NK-92 treated with Interleukin-12 subunit alpha and Interleukin-12 subunit beta, amount 100 ng/mL, for 24 hours (cell line): Measurements from ENCODE around the gene MT1E.
A peak's percentile ranks its signal among the peaks of the same experiment; 100 is the strongest.

Experiments used
- DNase-seq: peaks from one replicate; lab custom pipeline; 2025; lab: John Stamatoyannopoulos, UW

MT1E gene

DNA sequence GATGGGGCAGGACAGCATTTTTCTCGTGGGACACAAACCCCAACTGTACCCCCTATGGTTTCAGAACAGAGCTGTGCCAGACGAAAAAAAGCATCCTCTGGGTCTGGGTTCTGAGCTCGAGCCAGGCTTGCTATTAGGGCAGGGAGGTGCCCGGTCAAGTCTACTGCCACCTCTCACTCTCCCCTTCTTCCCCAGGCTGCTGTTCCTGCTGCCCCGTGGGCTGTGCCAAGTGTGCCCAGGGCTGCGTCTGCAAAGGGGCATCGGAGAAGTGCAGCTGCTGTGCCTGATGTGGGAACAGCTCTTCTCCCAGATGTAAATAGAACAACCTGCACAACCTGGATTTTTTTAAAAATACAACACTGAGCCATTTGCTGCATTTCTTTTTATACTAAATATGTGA is 1.1 kb downstream of the MT1E start:
- DNase-seq = no peak

DNA sequence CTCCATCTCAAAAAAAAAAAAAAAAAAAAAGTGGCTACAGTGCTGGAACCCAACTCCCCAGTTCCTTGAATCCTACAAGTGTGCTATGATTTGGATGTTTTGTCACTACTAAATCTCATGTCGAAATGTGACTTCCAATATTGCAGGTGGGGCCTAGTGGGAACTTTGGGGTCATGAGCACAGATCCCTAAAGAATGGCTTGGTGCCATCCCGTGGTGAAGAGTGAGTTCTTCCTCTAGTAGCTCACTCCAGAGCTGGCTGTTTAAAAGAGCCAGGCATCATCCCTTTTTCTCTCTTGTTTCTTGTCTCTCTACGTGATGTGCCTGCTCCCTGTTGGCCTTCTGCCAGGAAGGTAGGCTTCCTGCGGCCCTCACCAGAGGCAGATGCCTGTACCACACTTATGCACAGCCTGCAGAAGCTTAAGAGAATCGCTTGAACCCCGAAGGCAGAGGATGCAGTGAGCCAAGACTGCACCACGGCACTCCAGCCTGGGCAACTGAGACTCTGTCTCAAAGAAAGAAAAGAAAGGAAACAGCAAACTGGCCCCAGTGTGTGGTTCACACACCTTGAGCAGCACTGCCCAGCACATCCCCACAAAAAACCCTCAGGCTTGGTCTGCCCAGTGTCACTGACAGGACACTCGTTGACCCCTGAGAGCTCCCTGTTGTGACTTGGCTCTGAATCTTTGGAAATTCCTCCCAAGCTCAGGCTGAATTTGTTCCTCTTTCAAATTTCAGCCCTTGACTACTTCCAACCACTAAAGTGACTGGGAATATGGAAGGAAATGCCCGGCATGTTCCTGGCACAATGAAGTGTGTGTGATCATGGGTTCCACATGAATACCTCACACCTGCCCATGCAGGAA is 3.1 kb downstream of the MT1E start:
- no peak for DNase-seq

DNA sequence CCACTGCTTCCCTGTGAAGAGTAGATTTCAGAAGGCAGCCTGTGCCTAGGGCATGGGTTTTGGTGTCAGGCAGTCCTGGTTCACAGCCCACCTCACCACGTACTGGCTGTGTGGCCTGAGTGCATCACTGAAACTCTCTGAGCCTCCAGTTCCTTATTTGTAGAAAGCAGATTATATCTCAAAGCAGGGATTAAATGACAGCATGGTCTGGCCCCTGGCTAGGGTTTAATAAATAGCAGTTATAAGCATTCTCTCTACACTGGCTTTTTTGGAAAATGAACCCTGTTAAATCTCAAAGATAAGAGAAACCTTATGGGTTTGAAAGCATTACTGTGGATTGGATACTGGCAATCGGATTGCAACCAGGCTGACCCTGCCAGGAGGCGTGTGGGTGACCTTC is 4.0 kb downstream of the MT1E start:
- no peak for DNase-seq

DNA sequence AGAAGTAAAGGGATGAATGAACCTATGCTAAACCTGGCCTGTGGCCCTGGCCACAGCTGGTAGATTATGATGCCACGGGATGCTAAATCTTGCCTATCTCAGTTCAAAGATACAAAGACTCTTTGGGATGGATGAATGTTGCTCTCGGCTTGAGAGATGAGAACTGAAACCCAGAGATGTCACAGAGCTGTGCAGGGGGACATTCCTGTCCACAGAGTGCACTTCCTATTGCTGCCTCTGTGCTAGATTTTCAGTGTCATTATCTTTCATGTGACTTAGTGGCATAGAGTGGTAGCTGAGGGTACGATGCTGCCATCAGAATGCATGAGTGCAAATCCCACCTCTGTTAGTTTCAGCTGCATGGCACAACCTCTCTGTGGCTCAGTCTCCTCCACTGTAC is 4.6 kb downstream of the MT1E start:
- no peak for DNase-seq

DNA sequence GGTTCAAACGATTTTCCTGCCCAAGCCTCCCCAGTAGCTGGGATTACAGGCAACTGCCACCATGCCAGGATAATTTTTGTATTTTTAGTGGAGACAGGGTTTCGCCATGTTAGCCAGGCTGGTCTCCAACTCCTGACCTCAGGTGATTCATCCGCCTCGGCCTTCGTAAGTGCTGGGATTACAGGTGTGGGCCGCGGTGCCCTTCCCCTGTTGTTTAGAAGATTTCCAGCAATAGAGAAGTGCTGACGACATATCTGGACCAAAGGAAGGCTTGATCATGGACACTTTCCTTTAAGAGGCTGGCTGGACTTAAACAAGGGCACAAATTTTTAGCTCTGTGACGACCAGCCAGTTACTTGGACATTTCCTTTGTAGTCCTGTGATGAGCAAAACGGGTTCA is 5.6 kb downstream of the MT1E start:
- DNase-seq = no peak

DNA sequence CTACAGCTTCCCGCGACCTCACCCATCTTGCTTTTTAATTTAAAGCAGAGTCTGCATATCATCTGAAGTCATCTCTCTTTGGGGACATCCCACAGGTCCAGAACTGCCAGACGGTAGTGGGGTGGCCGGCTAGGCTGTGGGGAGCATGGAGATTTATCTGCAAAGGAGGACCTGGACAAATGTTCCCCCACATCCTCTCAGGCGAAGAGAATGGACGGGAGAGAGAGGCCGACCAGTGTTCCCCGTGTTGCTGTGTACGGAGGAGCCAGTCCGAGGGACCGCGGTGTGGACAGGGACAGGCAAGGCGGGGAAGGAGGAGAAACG is 6.2 kb downstream of the MT1E start:
- no peak for DNase-seq

DNA sequence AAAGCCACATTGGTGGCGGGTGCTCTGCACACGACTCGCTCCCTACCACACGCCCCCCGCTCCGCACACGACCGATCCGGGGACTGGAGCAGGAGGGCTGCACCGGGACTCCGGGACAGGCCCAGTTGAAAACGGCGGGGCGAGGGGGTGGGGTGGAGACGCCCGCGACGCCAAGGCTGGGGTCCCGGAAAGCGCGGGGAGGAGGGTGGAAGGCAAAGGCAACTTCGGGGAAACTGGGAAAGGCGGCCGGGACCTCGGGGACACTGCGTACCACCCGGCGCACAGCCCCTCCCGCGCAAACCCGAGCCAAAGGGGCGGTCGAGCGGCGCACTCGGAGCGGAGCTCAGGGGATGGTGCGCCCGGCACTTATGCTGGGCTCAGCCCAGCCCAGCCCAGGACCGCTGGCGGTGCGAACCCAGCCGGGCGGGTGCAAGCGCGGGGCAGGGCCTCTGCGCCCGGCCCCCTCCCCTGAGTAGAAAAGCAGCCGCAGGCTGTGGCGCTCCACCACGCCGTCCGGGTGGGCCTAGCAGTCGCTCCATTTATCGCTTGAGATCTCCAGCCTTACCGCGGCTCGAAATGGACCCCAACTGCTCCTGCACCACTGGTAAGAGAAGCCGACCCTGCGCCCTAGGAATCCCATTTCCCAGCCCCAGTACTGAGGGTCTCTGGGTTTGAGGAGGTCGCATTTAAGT is 6.7 kb downstream of the MT1E start, which contains the start of gene MT1M:
Gene MT1M (plus strand): TSS at position 504 of the 692 bp plus-strand sequence. CDS start 73 bp downstream, at position 577.
- no peak for DNase-seq

DNA sequence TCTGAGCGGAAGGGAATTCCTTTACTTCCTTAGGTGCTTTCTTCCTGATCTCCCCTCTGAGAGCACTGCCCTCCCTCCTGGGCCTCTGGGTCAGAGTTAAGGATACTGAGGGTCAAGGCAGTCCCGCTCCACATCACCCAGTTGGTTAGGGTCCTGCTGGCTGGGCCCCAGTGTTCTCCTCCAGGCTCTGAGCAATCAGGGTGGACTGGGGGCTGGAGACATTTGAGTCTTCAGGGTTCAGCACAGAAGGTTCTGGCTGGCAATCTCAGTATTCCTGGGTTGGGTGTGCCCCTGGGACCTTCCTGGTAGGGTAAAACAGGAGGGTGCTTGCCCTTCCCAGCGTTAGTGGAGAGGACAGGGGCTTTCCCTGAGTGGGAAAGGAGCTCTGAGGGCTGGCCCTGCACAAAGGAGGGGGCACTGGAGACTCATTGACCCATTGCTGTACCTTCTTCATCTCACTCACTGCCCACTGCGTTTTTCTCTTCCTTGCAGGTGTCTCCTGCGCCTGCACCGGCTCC is 7.3 kb downstream of the MT1E start:
- DNase-seq = no peak

DNA sequence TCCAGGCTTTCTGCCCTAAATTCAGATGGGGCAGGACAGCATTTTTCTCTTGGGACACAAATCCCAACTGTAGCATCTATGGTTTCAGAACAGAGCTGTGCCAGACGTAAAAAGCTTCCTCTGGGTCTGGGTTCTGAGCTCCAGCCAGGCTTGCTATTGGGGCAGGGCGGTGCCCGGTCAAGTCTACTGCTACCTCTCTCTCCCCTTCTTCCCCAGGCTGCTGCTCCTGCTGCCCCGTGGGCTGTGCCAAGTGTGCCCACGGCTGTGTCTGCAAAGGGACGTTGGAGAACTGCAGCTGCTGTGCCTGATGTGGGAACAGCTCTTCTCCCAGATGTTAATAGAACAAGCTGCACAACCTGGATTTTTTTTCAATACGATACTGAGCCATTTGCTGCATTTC is 8.0 kb downstream of the MT1E start:
- no peak for DNase-seq

DNA sequence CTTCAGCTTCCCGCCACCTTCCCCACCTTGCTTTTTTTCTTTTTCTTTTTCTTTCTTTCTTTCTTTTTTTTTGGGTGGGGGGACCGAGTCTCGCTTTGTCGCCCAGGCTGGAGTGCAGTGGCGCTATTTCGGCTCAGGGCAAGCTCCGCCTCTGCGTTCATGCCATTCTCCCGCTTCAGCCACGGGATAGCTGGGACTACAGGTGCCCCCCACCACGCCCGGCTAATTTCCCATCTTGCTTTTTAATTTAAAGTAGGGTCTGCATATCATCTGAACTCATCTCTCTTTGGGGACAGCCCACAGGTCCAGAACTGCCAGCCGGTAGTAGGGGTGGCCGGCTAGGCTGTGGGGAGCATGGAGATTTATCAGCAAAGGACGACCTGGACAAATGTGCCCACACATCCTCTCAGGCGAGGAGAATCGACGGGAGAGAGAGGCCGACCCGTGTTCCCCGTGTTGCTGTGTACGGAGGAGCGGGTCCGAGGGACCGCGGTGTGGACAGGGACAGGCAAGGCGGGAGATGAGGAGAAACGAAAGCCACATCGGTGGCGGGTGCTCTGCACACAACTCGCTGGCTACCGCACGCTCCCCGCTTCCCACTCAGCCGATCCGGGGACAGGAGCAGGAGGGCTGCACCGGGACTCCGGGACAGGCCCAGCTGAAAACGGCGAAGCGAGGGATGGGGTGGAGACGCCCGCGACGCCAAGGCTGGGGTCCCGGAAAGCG is 9.3 kb downstream of the MT1E start:
- no peak for DNase-seq

DNA sequence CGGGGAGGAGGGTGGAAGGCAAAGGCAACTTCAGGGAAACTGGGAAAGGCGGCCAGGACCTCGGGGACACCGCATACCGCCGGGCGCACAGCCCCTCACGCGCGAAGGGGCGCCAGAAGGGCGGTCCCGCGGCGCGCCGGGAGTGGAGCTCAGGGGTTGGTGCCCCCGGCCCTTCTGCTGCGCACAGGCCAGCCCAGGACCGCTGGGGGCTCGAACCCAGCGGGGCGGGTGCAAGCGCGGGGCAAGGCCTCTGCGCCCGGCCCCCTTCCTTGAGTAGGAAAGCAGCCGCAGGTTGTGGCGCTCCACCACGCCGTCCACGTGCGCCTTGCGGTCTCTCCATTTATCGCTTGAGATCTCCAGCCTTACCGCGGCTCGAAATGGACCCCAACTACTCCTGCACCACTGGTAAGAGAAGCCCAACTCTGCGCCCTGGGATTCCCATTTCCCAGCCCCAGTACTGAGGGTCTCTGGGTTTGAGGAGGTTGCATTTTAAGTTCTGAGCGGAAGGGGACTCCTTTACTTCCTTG is 9.9 kb downstream of the MT1E start:
- no peak for DNase-seq

DNA sequence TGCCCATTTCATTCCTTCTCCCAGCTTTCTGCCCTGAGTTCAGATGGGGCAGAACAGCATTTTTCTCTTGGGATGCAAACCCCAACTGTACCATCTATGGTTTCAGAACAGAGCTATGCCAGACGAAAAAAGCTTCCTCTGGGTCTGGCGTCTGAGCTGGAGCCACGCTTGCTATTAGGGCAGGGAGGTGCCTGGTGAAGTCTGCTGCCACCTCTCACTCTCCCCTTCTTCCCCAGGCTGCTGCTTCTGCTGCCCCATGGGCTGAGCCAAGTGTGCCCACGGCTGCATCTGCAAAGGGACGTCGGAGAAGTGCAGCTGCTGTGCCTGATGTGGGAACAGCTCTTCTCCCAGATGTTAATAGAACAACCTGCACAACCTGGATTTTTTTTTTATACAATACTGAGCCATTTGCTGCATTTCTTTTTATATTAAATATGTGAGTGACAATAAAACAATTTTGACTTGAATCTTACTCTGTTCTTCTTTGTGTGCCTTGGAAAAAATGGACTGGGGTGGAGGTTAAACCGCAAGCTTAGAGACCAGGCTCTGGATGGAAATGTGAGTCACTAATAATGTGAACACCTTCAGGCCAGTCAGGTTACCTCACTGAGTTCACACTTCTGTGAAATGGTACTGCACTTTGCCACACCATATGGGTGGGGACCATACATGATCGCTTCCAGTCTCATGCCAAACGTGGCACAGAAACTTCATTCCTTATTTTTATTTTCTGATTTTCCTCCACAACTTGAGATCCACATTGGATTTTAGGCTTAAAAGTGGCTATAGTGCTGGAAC is 11.2 kb downstream of the MT1E start:
- peak; percentile 11 for DNase-seq

DNA sequence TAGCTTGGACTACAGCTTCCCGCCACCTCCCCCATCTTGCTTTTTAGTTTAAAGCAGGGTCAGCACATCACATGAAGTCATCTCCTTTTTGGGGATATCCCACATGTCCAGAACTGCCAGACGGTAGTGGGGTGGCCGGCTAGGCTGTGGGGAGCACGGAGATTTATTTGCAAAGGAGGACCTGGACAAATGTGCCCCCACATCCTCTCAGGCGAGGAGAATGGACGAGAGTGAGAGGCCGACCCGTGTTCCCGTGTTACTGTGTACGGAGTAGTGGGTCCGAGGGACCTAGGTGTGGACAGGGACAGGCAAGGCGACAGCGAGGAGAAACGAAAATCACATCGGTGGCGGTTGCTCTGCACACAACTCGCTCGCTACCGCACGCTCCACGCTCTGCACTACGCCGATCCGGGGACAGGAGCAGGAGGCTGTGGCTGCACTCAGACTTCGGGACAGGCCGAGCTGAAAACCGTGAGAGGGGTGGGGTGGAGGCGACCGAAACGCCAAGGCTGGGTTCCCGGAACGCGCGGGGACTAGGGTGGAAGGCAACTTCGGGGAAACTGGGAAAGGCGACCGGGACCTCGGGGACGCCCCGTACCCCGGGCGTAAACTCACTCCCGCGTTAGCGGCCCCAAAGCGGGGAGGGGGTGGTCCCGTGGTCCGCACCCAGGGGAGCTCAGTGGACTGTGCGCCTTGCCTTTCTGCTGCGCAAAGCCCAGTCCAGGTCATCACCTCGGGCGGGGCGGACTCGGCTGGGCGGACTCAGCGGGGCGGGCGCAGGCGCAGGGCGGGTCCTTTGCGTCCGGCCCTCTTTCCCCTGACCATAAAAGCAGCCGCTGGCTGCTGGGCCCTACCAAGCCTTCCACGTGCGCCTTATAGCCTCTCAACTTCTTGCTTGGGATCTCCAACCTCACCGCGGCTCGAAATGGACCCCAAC is 12.5 kb downstream of the MT1E start, which contains the start of gene MT1A:
Gene MT1A (plus strand): TSS at position 853 of the 937 bp plus-strand sequence. CDS start 73 bp downstream, at position 926.
- DNase-seq = no peak

DNA sequence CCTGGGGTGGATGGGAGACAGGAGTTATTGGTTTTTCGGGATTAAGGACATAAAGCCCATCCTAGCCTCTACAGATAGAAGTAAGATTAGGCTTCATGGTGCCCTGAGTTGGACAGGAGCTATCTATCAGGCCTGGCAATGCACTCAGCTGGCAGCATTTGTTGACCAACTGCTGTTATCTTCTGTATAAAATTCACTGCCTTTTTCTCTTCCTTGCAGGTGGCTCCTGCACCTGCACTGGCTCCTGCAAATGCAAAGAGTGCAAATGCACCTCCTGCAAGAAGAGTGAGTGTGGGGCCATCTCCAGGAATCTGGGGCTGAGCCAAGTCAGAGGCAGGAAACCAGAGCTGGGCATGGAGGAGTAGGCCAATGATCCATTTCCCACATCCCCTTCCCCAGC is 13.5 kb downstream of the MT1E start:
- no peak for DNase-seq

DNA sequence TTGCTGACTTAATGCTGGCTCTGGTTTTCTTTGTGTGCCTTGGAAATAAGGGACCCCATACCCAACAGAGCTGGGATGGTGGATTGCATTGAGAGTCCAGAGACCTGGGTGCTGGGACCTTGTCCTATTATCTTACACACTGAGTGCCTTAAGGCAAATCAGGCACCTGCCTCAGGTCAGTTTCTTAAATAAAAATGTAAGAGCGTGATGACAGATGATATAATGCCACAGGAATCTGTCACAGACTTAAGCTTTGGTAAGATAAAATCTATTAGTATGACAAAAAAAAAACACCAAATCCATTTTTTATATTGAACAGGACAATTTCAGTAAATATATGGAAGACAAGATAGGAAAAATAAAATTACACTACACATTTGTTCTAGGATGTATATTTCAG is 14.5 kb downstream of the MT1E start:
- DNase-seq = no peak

DNA sequence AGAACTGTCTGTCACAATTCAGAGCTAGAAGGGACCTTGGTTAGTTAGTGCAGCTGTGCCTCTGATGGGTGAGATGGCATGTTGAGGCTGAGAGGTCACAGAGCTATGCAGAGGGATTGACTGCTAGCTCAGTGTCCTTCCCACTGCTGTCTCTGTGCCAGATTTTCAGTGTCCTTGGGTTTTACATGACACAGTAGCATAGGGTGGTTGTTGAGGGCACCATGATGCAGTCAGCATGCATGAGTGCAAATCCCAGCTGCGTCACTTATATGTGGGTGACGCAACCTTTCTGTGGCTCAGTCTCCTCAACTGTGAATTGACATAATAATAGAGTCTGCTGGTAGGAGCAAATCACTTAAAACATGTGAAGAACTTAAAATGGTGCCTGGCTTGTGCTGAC is 15.6 kb downstream of the MT1E start:
- no peak for DNase-seq

DNA sequence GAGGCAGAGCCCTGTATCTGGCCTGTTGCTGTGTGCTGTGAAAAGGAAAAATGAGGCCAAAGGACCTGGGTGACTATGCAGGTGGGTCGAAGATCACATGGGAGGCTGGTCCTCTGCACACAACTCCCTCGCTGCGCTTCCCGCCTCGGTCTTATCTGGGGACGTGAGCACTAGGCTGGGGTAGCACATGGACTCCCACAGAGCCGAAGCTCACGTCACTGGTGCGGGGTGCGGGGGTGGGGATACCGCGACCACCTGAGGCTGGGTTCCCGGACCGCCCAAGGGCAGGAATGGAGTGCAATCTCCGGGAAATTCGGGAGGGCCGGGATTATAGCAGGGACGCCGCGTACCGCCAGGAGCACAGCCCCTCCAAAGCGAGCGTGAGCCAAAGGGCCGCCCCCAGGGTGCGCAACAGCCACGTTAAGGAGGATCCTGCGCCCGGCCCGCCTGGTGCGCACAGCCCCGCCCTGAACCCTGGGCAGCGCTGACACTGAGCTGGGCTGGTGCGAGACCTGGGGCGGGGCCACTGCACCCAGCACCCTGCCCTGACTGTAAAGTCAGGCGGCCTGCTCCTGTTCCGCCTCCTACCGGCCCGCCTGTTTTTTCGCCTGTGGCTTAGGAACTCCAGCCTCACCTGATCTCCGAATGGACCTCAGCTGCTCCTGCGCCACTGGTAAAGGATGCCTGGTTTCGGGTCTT is 17.6 kb downstream of the MT1E start:
- no peak for DNase-seq

DNA sequence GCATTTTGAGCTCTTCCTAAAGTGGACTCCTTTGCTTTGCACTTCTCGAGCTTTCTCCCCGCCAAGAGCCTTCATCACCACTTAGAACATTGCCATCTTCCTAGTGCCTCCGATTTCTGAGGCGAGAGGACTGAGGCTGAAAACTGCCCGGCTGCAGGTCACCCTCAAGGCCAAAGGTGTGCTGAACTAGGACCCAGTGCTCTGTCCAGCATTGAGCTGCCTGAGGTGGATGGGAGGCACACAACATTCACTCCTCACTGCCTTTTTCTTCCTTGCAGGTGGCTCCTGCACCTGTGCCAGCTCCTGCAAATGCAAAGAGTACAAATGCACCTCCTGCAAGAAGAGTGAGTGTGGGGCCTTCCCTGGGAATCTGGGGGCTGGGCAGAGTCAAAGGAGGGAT is 18.3 kb downstream of the MT1E start:
- no peak for DNase-seq

DNA sequence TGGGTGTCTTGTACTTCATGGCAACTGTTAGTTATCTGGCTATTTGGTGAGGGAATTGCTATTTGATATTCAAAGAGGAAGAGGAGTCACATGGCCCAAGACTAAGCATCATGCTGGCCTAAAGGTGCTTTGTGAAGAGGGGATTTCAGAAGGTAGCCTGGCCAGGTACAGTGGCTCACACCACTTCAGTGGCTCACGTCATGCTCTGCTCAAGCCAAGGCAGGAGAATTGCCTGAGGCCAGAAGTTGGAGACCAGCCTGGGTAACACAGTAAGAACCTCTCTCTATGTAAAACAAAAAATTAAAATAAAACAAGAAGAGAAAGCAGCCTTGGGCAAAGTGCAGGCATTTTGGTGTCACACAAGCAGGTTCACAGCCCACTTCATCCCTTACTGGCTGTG is 19.7 kb downstream of the MT1E start:
- no peak for DNase-seq

DNA sequence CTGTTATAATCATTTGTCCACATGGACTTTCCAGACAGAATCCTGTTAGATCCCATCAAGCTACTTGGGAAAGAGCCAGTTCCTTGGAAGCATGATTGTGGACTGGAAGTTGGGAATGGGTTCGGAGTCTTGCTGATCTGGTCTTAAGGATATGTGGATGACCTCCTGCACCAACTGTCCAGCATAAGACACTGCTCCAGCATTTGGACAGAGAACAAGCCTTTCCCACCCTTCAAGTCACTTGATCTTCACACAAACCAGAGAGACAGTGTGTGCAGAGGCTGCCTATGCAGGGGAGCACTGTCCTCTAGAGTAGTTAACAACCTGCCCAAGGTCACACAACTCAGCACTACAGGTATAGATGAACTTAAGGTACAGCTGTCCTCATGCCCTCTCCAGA is 20.3 kb downstream of the MT1E start:
- DNase-seq = no peak
